Activated CD4-positive, alpha-beta T cell treated with anti-CD3 and anti-CD28 coated beads for 1 hour (primary cell): ENCODE data around the gene IL13RA2.

Experiments used
- DNase-seq: peaks from one replicate; pipeline ENCODE4 v3.0.0-alpha.2; 2020

The IL13RA2 gene

DNA sequence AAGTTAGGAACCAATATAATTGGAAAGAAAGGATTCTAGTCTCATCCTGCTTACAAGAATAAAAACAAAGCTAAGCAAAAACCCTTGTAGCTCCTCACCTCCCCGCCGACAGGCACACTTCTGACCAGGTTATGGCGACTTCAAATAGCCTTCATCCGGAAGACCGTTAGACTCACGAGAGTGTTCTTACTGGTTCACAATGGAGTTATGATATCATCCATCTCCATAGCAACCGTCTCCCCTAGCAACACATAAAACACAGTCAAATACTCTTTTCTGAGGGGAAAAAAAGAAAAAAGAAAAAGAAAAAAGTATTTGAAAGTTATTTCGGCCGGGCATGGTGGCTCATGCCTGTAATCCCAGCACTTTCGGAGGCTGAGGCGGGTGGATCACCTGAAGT, at the start of gene IL13RA2:
Gene IL13RA2 (minus strand): TSS at position 162 of the 400 bp plus-strand sequence. CDS start 347 bp downstream, outside the sequence.
- no peak for DNase-seq

DNA sequence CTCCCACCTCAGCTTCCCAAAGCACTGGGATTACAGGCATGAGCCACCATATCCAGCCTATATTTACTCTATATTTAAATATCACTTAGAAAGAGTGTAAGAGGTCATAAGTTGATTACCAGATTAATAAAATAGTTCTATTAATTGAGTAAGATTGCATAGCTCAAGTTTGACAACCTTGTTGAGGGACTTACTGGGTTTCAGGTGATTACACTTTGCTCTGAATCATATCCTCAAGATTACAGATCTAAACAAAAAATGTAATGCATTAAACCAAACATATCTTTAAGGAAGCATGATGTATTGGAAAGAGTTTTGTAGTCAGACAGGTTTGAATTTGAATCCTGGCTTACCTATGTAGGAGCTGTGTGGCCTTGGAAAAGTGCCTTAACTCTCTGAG, 47.9 kb upstream of the IL13RA2 start:
- DNase-seq = no peak

DNA sequence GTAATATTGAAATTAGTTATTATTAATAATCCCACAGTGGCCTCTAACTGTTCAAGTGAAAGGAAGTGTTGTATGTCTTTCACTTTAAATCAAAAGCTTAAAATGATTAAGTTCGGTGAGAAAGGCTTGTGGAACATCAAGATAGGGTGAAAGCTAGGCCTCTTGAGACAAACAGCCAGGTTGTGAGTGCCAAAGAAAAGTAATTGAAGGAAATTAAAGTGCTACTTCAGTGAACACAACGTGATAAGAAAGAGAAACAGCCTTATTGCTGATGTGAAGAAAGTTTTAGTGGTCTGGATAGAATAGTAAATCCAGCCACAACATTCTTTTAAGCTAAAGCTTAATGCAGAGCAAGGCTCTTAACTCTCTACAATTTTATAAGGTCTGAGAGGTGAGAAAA, 42.6 kb upstream of the IL13RA2 start:
- DNase-seq = no peak

- no peak for DNase-seq
Observed at GRCh38 chrX:115058276-115058675, 40.9 kb upstream of the IL13RA2 start.

DNA sequence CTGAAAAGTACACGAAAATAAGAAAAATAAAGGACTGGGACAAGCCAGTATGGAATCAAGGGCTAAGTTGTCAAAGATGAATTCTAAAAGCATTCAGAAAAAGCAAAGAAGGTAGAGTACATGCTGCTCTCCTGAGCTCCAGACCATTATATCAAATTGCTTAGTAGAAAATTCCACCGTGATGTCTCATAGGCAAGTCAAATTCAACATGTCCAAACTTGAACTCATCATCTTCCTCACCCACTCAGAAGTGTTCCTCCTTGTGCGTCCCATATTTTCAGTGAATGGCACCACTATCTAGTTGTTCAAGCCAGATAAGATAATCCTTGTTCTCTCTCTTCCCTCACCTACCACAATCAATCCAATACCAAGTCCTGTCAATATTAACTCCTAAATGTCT, 37.5 kb upstream of the IL13RA2 start:
- DNase-seq = no peak

- DNase-seq = no peak
Observed at GRCh38 chrX:115053223-115053622, 35.8 kb upstream of the IL13RA2 start.

GRCh38 chrX:115047715-115048114, 30.3 kb upstream of the IL13RA2 start:
- DNase-seq = no peak

DNA sequence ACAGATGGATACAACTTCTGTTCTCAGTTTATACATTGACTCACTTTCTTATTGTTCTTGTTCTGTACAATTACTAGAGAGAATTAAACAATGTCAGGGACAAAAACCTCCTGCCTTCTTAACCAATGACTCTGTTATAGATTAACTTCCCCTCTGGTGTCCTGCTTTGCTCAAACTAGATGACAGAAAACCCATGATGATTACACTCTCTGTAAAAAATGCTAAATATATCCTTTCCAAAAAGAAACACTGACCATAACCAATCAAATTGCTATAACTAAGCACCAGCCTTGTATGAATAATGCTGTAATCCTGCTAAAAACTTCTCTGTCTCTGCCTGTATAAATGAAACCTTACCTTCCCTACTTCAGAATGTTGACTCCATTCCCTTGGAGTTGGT, 29.8 kb upstream of the IL13RA2 start:
- DNase-seq = no peak

DNA sequence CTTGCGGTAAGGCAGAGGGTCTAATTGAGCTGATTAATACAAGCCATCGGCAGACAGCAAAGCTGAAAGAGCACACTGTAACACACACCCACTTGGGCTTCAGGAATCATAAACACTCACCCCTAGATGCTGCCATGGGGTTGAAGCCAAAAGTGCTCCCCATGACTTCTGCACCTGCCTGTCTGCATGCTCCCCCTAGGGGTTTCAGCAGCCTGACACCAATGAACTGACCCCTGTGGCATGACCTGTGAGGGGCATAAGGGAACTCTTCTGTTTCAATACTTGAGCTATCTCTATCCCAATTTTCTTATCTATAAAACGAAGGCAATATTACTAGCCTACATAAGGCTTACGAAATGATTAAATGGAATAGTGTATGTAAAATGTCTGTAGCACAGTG, 23.0 kb upstream of the IL13RA2 start:
- no peak for DNase-seq

- DNase-seq = no peak
Observed at GRCh38 chrX:115038406-115038805, 21.0 kb upstream of the IL13RA2 start.

DNA sequence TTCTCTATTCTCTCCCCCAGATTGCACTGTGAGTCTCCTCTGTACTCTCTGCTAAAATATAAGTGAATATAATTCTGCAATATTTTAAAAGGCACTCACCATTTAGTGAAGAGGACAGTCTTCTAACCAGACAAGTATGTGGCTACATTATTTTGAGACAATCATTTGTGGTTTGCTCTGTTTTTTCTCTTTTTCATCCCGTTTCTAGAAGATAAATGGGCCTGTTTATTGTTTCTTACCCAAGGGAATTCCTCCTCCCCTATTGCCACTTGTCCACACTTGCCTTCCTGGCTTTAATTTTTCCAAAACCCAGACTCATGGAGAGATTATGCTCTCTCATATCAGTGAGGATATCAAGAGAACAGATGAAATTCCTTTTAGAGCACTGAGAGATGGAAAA, 18.6 kb upstream of the IL13RA2 start:
- no peak for DNase-seq

DNA sequence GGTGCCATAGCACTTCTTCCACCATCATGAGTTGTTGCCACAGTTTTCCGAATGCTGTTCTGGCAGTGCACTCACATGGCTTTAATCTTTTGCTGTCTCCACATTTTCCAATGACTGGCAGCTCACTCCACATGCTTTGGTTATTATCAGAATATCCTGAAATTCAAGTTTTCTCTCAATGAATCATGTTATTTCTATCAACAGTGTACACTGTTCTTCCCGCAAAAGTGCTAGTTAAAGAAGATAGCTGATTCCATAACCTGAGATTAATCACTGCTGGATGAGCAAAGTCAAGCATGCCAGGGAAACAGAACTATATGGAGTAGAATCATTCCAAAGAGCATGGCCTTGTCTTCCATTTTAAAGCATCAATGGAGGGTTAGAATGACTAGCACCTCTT, 14.6 kb upstream of the IL13RA2 start:
- no peak for DNase-seq

DNA sequence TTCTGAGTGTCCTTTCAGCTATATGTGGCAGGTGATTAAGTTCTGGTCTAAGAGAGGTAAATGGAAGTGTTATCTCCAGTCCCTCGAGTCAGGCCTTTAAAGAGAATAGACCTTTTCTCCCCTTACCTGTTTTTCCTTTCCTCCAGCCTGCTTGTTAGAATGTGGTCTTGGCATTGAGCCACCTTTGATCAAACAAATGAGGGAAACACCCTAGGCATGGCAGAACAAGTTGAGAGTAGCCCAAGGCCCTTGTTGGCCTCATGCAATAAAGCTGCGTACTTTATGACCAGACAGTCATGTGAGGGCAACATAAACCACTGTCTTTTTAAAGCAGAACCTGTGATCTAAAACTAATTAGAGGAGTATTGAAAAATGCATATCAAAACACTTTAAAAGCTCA, 13.2 kb upstream of the IL13RA2 start:
- DNase-seq = no peak

DNA sequence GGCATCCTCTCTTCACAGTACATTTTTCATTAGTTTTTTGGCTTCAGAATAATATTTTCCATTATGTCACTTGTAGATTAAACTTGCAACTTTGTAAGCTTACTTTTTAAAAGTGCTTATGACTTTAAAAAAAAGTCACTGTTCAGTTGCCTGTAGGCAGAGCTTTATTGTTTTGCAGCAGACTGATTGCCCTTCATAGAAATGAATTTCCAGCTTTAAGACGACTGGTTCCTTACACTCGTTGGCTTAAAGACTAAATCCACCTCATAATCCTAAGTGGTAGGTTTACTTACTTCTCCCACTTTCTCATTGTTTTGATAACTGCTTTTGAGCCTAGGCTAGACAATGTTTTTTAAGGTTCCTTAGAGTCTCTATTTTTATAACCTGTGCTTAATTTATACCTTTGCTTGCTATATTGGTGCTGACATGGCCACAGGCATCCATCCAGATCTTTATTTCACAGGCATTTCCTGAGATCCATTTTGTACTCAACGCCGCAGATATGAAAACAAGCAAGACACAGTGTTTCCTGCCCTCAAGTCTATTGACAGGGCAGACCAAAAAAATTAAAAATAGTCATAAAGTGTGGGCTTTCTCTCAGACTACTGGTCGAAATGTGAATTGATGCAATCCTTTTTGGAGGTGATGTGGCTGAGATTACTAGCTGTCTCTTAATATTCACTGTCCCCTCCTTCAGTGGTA, 12.6 kb upstream of the IL13RA2 start:
- no peak for DNase-seq

DNA sequence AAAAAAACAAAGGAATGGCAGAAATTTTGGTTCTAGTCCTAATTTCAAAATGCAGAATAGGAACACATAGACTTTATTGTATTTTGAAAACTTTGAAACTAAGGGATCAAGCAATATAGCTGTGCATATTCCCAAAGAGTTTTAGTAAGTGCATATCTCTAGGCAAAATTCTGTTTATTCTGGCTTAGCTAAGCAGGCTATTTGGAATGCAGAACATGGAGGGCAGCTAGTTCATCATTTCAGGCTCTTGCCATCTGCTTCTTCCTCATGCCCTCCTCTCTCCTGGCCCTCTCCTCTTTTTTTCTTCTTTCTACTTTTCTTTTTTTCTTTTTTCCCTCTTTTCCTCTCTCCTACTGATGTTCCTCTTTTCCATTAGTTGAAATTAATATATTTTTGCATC, 12.0 kb upstream of the IL13RA2 start:
- no peak for DNase-seq

- DNase-seq = no peak
Observed at GRCh38 chrX:115023811-115024210, 6.4 kb upstream of the IL13RA2 start.

- DNase-seq = no peak
Observed at GRCh38 chrX:115023139-115023538, 5.7 kb upstream of the IL13RA2 start.

GRCh38 chrX:115021121-115021520, 3.7 kb upstream of the IL13RA2 start:
- no peak for DNase-seq

GRCh38 chrX:115018944-115019343, 1.5 kb upstream of the IL13RA2 start:
- no peak for DNase-seq

GRCh38 chrX:115018040-115018647, 728 bp upstream of the IL13RA2 start:
- DNase-seq = no peak

DNA sequence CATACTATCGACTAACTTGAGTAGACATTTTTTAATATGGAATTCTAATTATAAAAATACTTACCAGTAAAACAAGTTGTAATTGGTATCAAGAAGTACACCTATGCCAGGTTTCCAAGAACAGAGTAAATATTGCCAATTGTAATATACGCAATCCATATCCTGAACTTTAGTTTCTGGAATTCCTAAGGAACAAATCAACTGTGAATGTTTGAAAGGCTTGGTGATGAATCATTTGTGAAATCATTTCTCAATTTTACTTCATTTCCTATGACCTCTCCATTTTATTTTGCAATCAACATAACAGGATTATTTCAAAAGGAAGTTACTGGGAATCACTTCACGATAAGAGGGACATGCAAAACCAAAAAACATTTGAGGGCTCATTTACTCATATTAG, 3.7 kb downstream of the IL13RA2 start:
- no peak for DNase-seq

GRCh38 chrX:115011428-115011827, 6.0 kb downstream of the IL13RA2 start:
- DNase-seq = no peak

DNA sequence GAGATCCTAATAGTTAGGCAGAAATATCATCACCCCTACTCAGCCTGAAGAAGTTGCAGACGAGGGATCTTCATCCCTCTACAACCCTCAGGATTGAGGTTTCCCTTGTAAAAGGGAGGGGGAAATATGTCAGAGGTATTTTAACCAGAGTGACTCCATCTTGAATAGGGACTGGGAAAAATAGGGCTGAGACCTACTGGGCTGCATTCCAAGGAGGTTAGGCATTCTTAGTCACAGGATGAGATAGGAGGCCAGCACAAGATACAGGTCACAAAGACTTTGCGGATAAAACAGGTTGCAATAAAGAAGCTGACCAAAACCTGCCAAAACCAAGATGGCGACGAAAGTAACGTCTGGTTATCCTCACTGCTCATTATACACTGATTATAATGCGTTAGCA, 17.5 kb downstream of the IL13RA2 start:
- DNase-seq = no peak

GRCh38 chrX:114997779-114998178, 19.6 kb downstream of the IL13RA2 start:
- DNase-seq = no peak

GRCh38 chrX:114985967-114986592, 31.3 kb downstream of the IL13RA2 start:
- no peak for DNase-seq
